Parietal lobe (tissue), 1 donor: ENCODE data around the gene SLC22A3. TPM values are rescaled to one million over a fixed set of nuclear protein-coding genes. Genes with fewer than 3 reads are reported as not detected.

Experiments
- total RNA-seq: library from RNA; depleted of rRNA; stranded (reverse); fragments of >200 nt; gene quantifications from one replicate; pipeline ENCODE4 v1.2.3, GENCODE V29; 2014

Gene SLC22A3
- total RNA-seq, result 1.3 TPM

GRCh38 chr6:160348223-160349019 lies at the start of gene SLC22A3:
SLC22A3 (plus strand) TSS chr6:160348378; CDS start chr6:160348420, 42 bp downstream.

Other genes starting within 250 kb of the SLC22A3 start
- 0.31 TPM for gene SLC22A1, start 226.6 kb upstream of the SLC22A3 start, total RNA-seq
- gene SLC22A2, start 89.6 kb upstream of the SLC22A3 start, total RNA-seq, result not detected